GM23248 (cell line): ENCODE measurements around the gene GADD45B. TPM values are rescaled to one million over a fixed set of nuclear protein-coding genes. Genes with fewer than 3 reads are reported as not detected.

Experiments
- DNase-seq: peaks from one replicate; pipeline ENCODE4 v3.0.0-alpha.2; 2015
- H2AFZ ChIP-seq: fragments of 200-600 bp; sonication (generic); 2 replicates; pipeline ENCODE4 v1.6.1; 2016; ENCODE audit warnings: antibody characterized with exemption
- H3F3A ChIP-seq: fragments of 200-600 bp; sonication (generic); 2 replicates; pipeline ENCODE4 v1.6.1; 2016; ENCODE audit warnings: mild to moderate bottlenecking, antibody characterized with exemption, mixed run types; ENCODE audit not compliant: insufficient read depth
- H3K27ac ChIP-seq: fragments of 200-600 bp; sonication (generic); 2 replicates; pipeline ENCODE4 v1.5.1; 2016; ENCODE audit warnings: mild to moderate bottlenecking
- H3K27me3 ChIP-seq: fragments of 200-600 bp; sonication (generic); replicated peaks from 2 replicates; pipeline ENCODE4 v1.6.1; 2016; ENCODE audit warnings: mild to moderate bottlenecking; ENCODE audit not compliant: insufficient read depth
- H3K36me3 ChIP-seq: fragments of 200-600 bp; sonication (generic); 2 replicates; pipeline ENCODE4 v1.6.1; 2016; ENCODE audit warnings: low read depth, mild to moderate bottlenecking
- H3K4me1 ChIP-seq: fragments of 200-600 bp; sonication (generic); 2 replicates; pipeline ENCODE4 v1.6.1; 2016; ENCODE audit warnings: mild to moderate bottlenecking; ENCODE audit not compliant: insufficient read depth
- H3K4me2 ChIP-seq: fragments of 200-600 bp; sonication (generic); one replicate; pipeline ENCODE4 v1.6.1; 2016; ENCODE audit warnings: mild to moderate bottlenecking; ENCODE audit not compliant: unreplicated experiment
- H3K4me3 ChIP-seq: fragments of 200-600 bp; sonication (generic); 2 replicates; pipeline ENCODE4 v1.5.1; 2016; ENCODE audit warnings: mild to moderate bottlenecking
- H3K79me2 ChIP-seq: fragments of 200-600 bp; sonication (generic); 2 replicates; pipeline ENCODE4 v1.6.1; 2016; ENCODE audit warnings: mild to moderate bottlenecking; ENCODE audit not compliant: insufficient read depth
- H3K9ac ChIP-seq: fragments of 200-600 bp; sonication (generic); 2 replicates; pipeline ENCODE4 v1.6.1; 2016; ENCODE audit warnings: mild to moderate bottlenecking
- H3K9me2 ChIP-seq: fragments of 200-600 bp; sonication (generic); 2 replicates; pipeline ENCODE4 v1.6.1; 2016; ENCODE audit warnings: mixed run types, mild to moderate bottlenecking, moderate library complexity; ENCODE audit not compliant: insufficient read depth
- H3K9me3 ChIP-seq: fragments of 200-600 bp; sonication (generic); one replicate; pipeline ENCODE4 v1.6.1; 2017; ENCODE audit warnings: low read depth
- H4K20me1 ChIP-seq: fragments of 200-600 bp; sonication (generic); 2 replicates; pipeline ENCODE4 v1.6.0; 2016; ENCODE audit not compliant: insufficient read depth
- EZH2 ChIP-seq: fragments of 200-600 bp; sonication (generic); IDR thresholded peaks from 2 replicates; pipeline ENCODE4 v1.6.1; 2018; ENCODE audit warnings: antibody characterized with exemption, mild to moderate bottlenecking; ENCODE audit not compliant: insufficient read depth, poor library complexity, severe bottlenecking
- EZH2phosphoT487 ChIP-seq: fragments of 200-600 bp; sonication (generic); IDR thresholded peaks from 2 replicates; pipeline ENCODE4 v1.6.1; 2018; ENCODE audit warnings: antibody characterized with exemption, moderate library complexity, mild to moderate bottlenecking, low read depth; ENCODE audit not compliant: insufficient read depth
- WGBS, 2 experiments: methylation state at CpG; one replicate each; pipeline ENCODE4 v1.1.6; 2015 to 2017; ENCODE audit warnings: low lambda C conversion rate in 2 of 2, low coverage in 1 of 2; ENCODE audit errors: missing lambda C conversion rate in 2 of 2; 5-methylcytosine and 5-hydroxymethylcytosine counted together
- in situ Hi-C: fragments of 300-500 bp; cut with MboI; formaldehyde crosslinking; loops from 2 replicates; pipeline ENCODE4 v1.15.0; 2020
- polyA plus RNA-seq: library from polyadenylated mRNA; unstranded; fragments of >200 nt; fragmentation: Nextera tagmentation; extraction: Ambion mirVana; gene quantifications from 2 replicates; pipeline ENCODE4 v1.2.1, GENCODE V29; 2016
- total RNA-seq: library from RNA; depleted of rRNA; stranded (reverse); fragments of >200 nt; shearing (Covaris generic); gene quantifications from 2 replicates; pipeline ENCODE4 v1.2.3, GENCODE V29; 2014

GADD45B gene
- total and polyA plus RNA-seq, 2 experiments from 2014 or later, result 89.7 to 96.1 TPM

DNA sequence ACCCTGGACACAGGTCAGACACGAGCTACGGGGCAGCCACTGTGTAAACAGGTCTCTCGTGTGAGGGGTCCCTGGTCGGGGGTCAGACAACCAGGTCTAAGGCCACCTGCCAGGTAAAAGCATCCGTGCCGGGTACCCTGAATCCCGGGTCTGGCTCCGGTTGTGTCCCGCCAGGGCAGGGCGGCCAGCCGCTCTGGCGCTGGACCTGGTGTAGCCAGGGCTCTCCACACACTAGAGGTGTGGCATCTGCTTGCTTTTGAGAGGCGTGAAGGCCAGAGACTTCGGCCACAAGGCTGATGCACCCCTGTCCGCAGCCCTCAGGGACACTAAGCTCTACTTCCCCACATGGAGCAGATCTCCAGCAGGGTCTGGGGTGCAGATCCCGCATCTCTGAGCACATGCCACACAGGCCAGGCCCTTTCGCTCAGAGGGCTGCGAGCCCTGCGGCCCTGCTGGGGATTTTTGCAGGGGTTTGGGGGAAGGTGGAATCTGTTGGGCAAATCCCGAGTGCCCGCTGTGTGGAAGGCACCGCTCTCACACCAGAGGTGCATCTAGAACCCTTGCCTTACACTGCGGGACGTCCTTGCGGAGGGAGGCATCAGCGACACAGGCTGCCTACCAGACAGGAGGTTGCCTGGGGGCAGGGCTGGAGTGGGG lies 34.7 kb upstream of the GADD45B start:
- no peak overlapping the region for H3K27ac ChIP-seq
- no peaks in the 10 kb centered on the region for H3K4me1 ChIP-seq
- no peaks in the 10 kb centered on the region for H3K9me2 ChIP-seq
- no peaks in the 10 kb centered on the region for H3K36me3 ChIP-seq
- H3K9ac ChIP-seq, result no peak overlapping the region
- no peak overlapping the region for H3K4me3 ChIP-seq
- no peak for DNase-seq
- in situ Hi-C loops, result no loop called here
- H3K27me3 ChIP-seq, result no peaks in the 10 kb centered on the region
- H3F3A ChIP-seq, result no peaks in the 10 kb centered on the region
- no peak overlapping the region for H2AFZ ChIP-seq
- H3K4me2 ChIP-seq, result no peak overlapping the region
- peaks cover 63% of the 10 kb centered on the region for H3K79me2 ChIP-seq
- no peaks in the 10 kb centered on the region for H4K20me1 ChIP-seq
- H3K9me3 ChIP-seq, result no peaks in the 10 kb centered on the region
- TF ChIP-seq EZH2phosphoT487 (no peak), EZH2 (no peak)
- WGBS, 2 experiments, result 97 to 98% methylated on average over 26 of the region's 26 CpGs

- no peaks in the 10 kb centered on the region for H3F3A ChIP-seq
- no peak overlapping the region for H2AFZ ChIP-seq
- peaks cover 73% of the 10 kb centered on the region for H3K79me2 ChIP-seq
- 91 to 94% methylated on average over 21 to 22 of the region's 22 CpGs for WGBS, 2 experiments
- no peaks in the 10 kb centered on the region for H3K36me3 ChIP-seq
- no peak overlapping the region for H3K9ac ChIP-seq
- H3K4me1 ChIP-seq, result no peaks in the 10 kb centered on the region
- H3K27ac ChIP-seq, result no peak overlapping the region
- H3K4me3 ChIP-seq, result no peak overlapping the region
- H3K27me3 ChIP-seq, result no peaks in the 10 kb centered on the region
- no peaks in the 10 kb centered on the region for H3K9me3 ChIP-seq
- H3K4me2 ChIP-seq, result no peak overlapping the region
- no peak for TF ChIP-seq EZH2phosphoT487
- no peak for TF ChIP-seq EZH2
- no peak for DNase-seq
- in situ Hi-C loops, result no loop called here
- no peaks in the 10 kb centered on the region for H4K20me1 ChIP-seq
- no peaks in the 10 kb centered on the region for H3K9me2 ChIP-seq
These were observed 32.7 kb upstream of the GADD45B start for GRCh38 chr19:2443116-2443784.

DNA sequence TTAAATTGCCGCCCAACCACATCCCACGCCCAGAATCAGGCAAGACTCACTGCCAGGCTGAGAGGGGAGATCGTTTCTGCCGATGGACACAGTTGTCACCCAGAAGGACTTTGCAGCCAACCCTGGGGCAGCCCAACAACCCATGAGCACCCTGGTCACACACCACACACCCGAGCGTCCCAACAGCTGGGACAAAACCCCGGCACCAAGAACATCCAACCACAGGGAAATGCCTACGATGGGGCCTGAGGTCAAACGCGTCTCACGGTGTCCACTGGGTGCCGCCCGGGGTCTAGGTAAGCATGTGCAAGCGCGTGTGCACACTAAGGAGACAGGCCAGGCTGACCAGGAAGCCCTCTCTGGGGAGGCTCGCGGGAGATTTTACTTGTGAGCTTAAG lies 32.1 kb upstream of the GADD45B start:
- in situ Hi-C loops, result no loop called here
- no peak overlapping the region for H3K27ac ChIP-seq
- no peaks in the 10 kb centered on the region for H3K27me3 ChIP-seq
- 94 to 95% methylated on average over 17 of the region's 17 CpGs for WGBS, 2 experiments
- H3K9me3 ChIP-seq, result no peaks in the 10 kb centered on the region
- no peaks in the 10 kb centered on the region for H3K4me1 ChIP-seq
- no peak overlapping the region for H3K4me2 ChIP-seq
- H3K79me2 ChIP-seq, result peaks cover 79% of the 10 kb centered on the region
- DNase-seq, result no peak
- no peaks in the 10 kb centered on the region for H3F3A ChIP-seq
- no peak for TF ChIP-seq EZH2phosphoT487
- TF ChIP-seq EZH2, result no peak
- no peak overlapping the region for H3K4me3 ChIP-seq
- H3K9ac ChIP-seq, result no peak overlapping the region
- no peaks in the 10 kb centered on the region for H3K9me2 ChIP-seq
- H2AFZ ChIP-seq, result no peak overlapping the region
- no peaks in the 10 kb centered on the region for H4K20me1 ChIP-seq
- H3K36me3 ChIP-seq, result no peaks in the 10 kb centered on the region

DNA sequence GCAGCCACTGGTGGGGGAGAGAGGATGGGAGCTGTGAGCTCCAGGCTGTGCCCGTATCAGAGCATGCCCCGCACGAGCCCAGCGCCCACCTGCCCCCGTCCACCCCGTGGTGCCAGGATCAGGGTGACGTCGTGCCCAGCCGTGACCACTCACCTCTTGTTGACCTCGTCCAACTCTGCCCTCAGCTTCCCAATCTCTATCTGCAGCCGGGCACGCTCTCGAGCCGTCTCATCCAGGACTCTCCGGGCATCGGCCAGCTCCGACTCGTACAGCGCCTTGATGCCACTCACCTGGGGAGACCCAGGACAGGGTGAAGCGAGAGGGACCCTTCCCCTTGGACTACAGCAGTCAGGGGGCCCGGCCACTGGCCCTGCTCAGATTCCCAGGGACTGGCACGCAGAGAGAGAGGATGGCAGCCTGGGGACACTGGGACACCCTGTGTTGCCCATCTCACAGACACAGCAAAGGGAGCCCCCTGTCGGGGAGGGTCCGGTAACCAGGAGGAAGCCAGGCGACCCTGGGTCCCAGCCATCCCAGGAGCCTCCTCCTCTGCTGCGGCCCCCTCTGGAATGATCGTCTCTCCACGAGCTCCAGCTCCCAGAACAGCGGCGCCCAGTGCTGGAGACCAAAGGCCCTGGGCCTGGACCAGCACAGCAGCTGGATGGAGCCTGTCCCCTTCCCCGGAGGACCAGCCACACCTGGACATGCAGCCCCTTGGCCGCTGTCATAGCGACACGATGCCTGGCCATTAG lies 31.5 kb upstream of the GADD45B start:
- Histone ChIP-seq H3K36me3 (no peaks in the 10 kb centered on the region), H3K4me2 (no peak overlapping the region), H3K9me2 (no peaks in the 10 kb centered on the region), H3F3A (no peaks in the 10 kb centered on the region), H3K4me3 (no peak overlapping the region), H4K20me1 (no peaks in the 10 kb centered on the region), H3K4me1 (no peaks in the 10 kb centered on the region), H3K9ac (no peak overlapping the region), H3K9me3 (no peaks in the 10 kb centered on the region), H3K27ac (no peak overlapping the region), H2AFZ (no peak overlapping the region), H3K79me2 (peaks cover 85% of the 10 kb centered on the region), H3K27me3 (no peaks in the 10 kb centered on the region)
- 94 to 96% methylated on average over 32 to 34 of the region's 34 CpGs for WGBS, 2 experiments
- no peak for DNase-seq
- in situ Hi-C loops, result no loop called here
- TF ChIP-seq EZH2 (no peak), EZH2phosphoT487 (no peak)
